HG03159 (cell line): ENCODE data around the gene POU6F1.

Experiments
- ATAC-seq: cut with Tn5 transposase; IDR thresholded peaks from one replicate; pipeline ENCODE4 v1.9.1; 2021; ENCODE audit warnings: mild to moderate bottlenecking, moderate library complexity; ENCODE audit not compliant: unreplicated experiment

Gene POU6F1

GRCh38 chr12:51198568-51199365, 19.1 kb downstream of the POU6F1 start:
- ATAC-seq = no peak

GRCh38 chr12:51197736-51198567, 19.9 kb downstream of the POU6F1 start:
- no peak for ATAC-seq

- no peak for ATAC-seq
Observed at GRCh38 chr12:51196547-51196946, 21.3 kb downstream of the POU6F1 start.

GRCh38 chr12:51195841-51196240, 22.0 kb downstream of the POU6F1 start:
- no peak for ATAC-seq

DNA sequence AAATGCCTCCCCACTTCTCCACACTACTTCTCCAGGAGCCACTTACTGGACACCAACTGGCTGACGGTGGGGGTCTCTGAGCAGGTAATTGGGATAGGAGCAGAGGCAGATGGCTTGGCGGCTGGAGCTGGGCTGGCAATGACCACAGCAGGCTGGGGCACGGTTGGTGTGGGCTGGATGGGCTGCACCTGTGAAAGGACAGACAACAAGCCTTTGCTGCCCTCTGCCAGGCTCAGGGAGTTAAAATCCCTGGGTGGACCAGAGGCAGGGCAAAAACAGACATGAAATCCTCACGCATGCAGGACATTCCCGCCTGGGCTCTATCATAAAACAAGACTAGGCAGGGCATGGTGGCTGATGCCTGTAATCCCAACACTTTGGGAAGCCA, 25.6 kb downstream of the POU6F1 start:
- ATAC-seq = no peak

DNA sequence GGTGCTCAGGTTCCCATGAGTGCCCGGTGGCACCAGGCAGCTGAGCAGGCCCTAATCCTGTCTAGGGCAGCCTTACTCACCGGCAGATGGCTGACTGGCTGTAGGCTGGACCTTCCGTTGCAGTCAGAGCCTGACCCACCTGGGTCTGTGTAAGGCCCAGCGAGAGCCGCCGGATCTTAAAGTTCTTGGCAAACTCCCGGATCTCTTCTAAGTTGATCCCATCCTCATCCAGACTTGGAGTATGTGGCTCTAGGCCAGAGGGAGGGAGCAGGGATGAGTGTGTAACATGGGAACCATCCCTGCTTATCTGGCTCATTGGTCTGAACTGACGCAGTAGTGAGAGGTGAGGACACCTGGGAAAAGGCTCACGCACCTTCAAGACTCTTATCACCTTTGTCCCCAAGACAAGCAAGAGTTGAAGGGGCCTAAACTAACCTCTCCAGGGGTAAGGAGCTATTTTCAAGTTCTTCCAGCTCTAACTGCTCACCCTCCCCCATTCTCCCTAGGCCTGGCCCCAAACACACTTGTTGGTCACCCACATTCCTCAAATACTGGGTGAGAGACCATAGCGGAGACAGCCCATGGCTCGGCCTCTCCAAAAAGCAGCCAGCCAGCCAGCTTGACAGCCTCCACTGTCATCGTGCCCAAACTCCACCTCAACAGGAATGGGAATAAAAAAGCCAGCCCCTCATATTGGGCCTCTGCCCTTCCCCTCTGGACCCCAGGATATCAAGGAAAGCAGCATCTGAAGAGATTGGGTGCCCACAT, 26.2 kb downstream of the POU6F1 start:
- ATAC-seq = no peak

DNA sequence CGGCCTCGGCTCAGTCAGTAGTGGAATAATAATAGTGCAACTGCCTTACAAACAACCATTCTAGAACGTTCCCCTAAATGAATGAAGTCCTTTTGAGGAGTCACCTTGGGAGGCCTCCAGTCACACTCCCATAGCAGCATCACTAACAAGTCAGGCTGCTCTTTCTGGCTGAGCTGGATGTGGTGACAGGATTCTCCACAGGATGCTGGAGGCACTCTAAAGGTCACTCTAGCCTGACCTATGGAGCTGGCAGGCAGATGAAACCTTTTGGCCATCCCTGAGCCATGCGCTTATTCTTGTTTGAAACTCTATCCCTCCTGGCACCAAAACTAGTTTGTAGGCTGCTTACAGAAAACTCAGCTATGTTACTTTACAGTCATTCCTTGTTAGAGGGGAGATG, 27.0 kb downstream of the POU6F1 start:
- no peak for ATAC-seq

DNA sequence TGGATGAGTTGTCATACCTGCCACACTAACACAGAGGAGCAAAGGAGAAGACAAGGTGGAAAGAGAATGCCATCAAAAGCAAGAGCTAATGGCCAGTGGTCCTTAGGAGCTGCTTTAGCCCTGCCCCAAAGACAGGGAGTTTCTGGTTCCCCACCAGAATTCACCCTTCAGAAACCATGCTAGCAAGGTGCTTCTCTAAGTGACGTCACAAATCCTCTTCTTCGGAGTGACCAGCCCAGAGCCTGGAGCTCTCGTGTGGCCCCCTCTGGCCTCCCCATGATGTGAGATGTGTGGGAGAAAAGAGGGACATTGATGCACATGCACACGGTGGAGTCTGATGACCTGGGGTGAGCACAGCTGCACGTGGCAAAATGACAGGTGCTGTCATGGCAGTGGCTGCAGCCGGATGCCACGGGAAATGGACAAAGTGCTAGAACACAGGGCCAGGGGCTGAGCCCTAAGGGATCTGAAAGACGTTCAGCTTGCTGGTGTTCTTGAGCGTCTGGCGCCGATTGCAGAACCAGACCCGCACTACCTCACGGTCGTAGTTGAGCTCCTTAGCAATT, 28.0 kb downstream of the POU6F1 start:
- ATAC-seq = no peak

- no peak for ATAC-seq
Observed at GRCh38 chr12:51188359-51189051, 29.4 kb downstream of the POU6F1 start.

DNA sequence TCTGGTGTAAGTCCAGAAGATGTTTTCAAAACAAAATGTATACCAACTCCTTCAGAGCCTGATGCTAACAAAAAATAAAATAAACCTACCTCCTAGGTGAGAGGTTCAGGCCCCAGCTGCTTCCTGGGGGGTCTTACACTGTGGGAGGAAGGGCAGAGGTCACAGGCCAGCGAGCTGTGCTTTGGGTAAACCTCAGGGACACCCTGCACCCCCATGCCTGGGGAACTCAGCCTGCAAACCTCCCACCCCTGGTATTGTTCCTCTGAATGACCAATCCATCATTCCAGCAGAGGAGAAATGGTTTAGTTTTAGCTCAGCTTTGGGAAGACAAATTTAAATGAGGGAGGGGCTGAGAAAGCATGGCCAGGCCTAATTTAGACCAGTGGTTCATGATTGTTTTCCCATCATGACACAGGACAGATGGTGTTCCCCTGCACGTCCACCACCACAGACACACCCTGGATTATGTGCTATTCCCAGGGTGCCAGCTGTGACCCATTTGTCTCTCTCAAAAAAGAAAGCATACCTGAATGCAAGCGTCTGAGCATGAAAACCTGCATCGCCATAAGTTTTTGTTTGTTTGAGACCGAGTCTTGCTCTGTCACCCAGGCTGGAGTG, 30.4 kb downstream of the POU6F1 start:
- no peak for ATAC-seq

GRCh38 chr12:51186465-51187085, 31.3 kb downstream of the POU6F1 start:
- ATAC-seq = no peak

- ATAC-seq = no peak
Observed at GRCh38 chr12:51185171-51185717, 32.6 kb downstream of the POU6F1 start.

GRCh38 chr12:51183816-51184215, 34.0 kb downstream of the POU6F1 start:
- no peak for ATAC-seq

DNA sequence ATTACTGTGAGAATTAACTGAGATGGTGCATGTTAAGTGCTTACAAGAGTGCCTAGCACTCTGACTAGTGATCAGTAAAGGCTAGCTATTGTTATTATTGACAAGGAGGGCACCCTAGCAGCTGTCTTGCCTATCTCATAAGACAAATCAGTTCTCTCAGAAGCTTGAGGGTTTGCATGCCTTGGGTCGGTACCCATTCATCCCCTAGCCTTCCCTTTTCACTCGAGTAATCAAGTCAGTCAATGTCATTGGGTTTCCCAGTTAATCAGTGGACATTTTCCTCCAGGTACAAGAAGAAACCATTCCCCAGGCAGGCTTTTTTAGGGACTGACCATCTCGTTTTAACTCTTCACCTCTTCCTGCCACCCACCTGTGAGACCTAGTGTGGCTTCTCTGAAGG, 34.5 kb downstream of the POU6F1 start:
- no peak for ATAC-seq

DNA sequence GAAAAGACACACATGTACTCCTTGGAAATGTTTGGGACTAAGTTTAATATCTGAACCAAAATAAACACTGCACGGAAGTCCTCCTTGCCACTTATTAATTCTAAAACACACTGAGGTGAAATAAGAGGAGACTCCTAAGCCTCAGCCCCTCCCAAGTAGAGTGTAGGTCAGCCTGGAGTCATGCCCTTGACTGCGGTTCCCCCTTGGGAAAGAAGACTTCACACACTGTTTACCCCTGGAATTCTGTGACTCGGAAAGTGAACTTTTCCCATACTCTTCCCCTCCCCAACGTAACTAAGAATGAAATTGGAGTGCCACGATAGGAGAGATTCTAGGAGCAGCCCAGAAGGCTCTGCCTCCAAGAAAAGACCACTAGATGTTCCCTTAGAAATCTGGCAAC, 36.3 kb downstream of the POU6F1 start:
- ATAC-seq = no peak

- ATAC-seq = no peak
Observed at GRCh38 chr12:51177897-51178296, 40.0 kb downstream of the POU6F1 start.

GRCh38 chr12:51174501-51174900, 43.4 kb downstream of the POU6F1 start:
- ATAC-seq = no peak

DNA sequence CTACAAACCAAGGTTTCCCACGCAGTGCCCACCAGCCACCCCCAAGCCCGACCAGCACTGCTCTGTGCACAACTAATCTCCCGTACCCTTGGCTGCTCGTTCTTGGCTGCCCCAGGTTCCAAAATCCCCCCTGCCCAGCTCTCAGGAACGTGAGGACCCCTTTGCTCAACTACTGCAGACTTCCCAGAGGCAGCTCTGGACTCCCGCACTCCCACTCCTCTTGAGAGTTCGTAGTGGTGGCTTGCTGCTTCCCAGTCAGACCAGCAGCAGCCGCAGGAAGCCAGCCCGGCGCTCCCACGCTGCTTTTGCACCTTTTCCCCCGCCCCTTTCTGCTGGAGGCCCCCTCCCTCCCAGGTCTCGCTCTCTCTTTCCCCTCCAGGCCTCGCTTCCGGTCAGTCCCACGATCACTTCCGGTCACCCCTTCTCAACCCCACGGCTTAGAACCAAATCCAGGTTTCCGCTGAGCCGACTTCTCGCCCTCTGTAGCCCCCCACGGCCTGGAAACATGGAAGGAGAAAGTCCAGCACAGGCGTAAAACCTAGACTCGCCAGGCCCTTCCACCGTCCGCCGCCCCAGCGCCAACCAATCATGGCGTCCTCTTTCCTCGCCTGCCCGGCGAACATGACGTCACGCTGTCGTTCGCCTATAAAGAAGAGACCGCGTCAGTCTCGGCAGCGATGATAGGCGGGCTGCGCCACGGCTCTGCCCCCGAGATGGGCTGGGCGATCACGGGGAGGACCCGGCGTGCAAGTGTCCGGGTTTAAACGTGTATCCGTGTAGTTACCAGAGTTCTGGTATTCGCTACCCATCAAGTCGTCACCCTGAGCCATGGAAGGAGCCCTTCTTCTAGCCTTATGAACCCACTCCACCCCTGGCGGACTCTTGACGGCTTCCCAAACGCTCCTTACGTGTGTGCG, 45.1 kb downstream of the POU6F1 start, which contains the start of gene TFCP2:
Gene TFCP2 (minus strand): TSS at position 621 of the 917 bp plus-strand sequence. CDS start 713 bp downstream, outside the sequence.
- peak; percentile 94 for ATAC-seq
